HCT116 (cell line): ENCODE results near the gene CCS. TPM values are rescaled to one million over a fixed set of nuclear protein-coding genes. Genes with fewer than 3 reads are reported as not detected.

Source experiments
- ATAC-seq: fragments of 200-7000 bp; cut with Tn5 transposase; 2 replicates; pipeline ENCODE4 v1.9.1; 2020; ENCODE audit warnings: mild to moderate bottlenecking, moderate library complexity
- BruUV-seq: library from RNA; stranded (reverse); fragments of 400-500 nt; replicated peaks from 2 replicates; lab custom pipeline; 2021; lab: Mats Ljungman, UMichigan
- CTCF ChIA-PET: fragments of 300-600 bp; sonication (Branson Sonifier 250); formaldehyde crosslinking; loops from one replicate; lab custom pipeline; 2021; ENCODE audit warnings: antibody characterized with exemption; lab: Charles Lee
- POLR2A ChIA-PET: fragments of 300-600, 350-600 bp; sonication (Branson Sonifier 250); formaldehyde crosslinking; loops from one replicate; lab custom pipeline; 2021; ENCODE audit warnings: antibody characterized with exemption; lab: Charles Lee
- RAD21 ChIA-PET, 2 experiments: fragments of 300-600 bp; sonication (Branson Sonifier 250); formaldehyde crosslinking; loops; one replicate each; lab custom pipeline; 2023; ENCODE audit warnings: low total read pairs in 2 of 2; ENCODE audit not compliant: uncharacterized antibody in 2 of 2, unreplicated experiment in 2 of 2, low non-redundant PET in 1 of 2; lab: Charles Lee
- DNase-seq: peaks from one replicate; pipeline ENCODE4 v3.0.0-alpha.2; 2010; ENCODE audit warnings: low read depth, low spot score
- H2AFZ ChIP-seq: fragments of 200-600 bp; shearing (Covaris generic), sonication (generic); 2 replicates; pipeline ENCODE4 v1.6.1; 2017; ENCODE audit warnings: low read depth, mixed run types, mixed read lengths, antibody characterized with exemption, low read length; ENCODE audit not compliant: poor library complexity, severe bottlenecking
- H3K27ac ChIP-seq: 2 replicates; pipeline ENCODE4 v1.5.1; 2012; ENCODE audit warnings: low read depth, low read length
- H3K27me3 ChIP-seq: fragments of 200-600 bp; sonication (generic); 2 replicates; pipeline ENCODE4 v1.6.1; 2016; ENCODE audit warnings: mixed run types, low read length, mixed read lengths; ENCODE audit not compliant: insufficient read depth
- H3K36me3 ChIP-seq, 2 experiments: fragments of 200-500 bp in 1 of 2; fragments of 200-600 bp in 1 of 2; sonication (Bioruptor generic) in 1 of 2; sonication (generic) in 1 of 2; 2 replicates each; pipeline versions ENCODE4 v1.5.1 to v1.6.1; 2014 to 2016; ENCODE audit warnings: low read length in 2 of 2, inconsistent platforms in 1 of 2, mixed read lengths in 1 of 2, mixed run types in 1 of 2; ENCODE audit not compliant: insufficient read depth in 2 of 2, control insufficient read depth in 1 of 2
- H3K4me1 ChIP-seq, 2 experiments: fragments of 200-600 bp in 1 of 2; sonication (generic) in 1 of 2; 2 replicates each; pipeline versions ENCODE4 v1.5.1 to v1.6.1; 2012 to 2017; ENCODE audit warnings: low read length in 2 of 2, inconsistent platforms in 1 of 2, mild to moderate bottlenecking in 1 of 2, mixed read lengths in 1 of 2, mixed run types in 1 of 2, moderate library complexity in 1 of 2; ENCODE audit not compliant: insufficient read depth in 2 of 2, control insufficient read depth in 1 of 2
- H3K4me2 ChIP-seq: fragments of 200-600 bp; sonication (generic); 2 replicates; pipeline ENCODE4 v1.6.1; 2017; ENCODE audit warnings: mixed run types, low read length, mixed read lengths
- H3K4me3 ChIP-seq, 2 experiments: fragments of 200-600 bp in 1 of 2; sonication (generic) in 1 of 2; replicated peaks in 1 of 2; 2 replicates each; pipeline ENCODE4 v1.5.1; 2011 to 2016; ENCODE audit warnings: low read length in 2 of 2, control low read depth in 1 of 2, low read depth in 1 of 2, mild to moderate bottlenecking in 1 of 2, mixed read lengths in 1 of 2, mixed run types in 1 of 2
- H3K79me2 ChIP-seq: fragments of 200-600 bp; sonication (generic); 2 replicates; pipeline ENCODE4 v1.6.1; 2017; ENCODE audit warnings: mild to moderate bottlenecking, mixed run types, low read length, moderate library complexity, mixed read lengths; ENCODE audit not compliant: insufficient read depth
- H3K9ac ChIP-seq: fragments of 200-600 bp; sonication (generic); 2 replicates; pipeline ENCODE4 v1.6.1; 2016; ENCODE audit warnings: low read length, mixed read lengths
- H3K9me2 ChIP-seq: fragments of 200-600 bp; sonication (generic), shearing (Covaris generic); 2 replicates; pipeline ENCODE4 v1.6.1; 2017; ENCODE audit warnings: mixed run types, mild to moderate bottlenecking, moderate library complexity; ENCODE audit not compliant: insufficient read depth
- H3K9me3 ChIP-seq, 2 experiments: fragments of 200-500 bp in 1 of 2; fragments of 200-600 bp in 1 of 2; sonication (Bioruptor generic) in 1 of 2; sonication (generic) in 1 of 2; 2 replicates each; pipeline ENCODE4 v1.6.1; 2014 to 2017; ENCODE audit warnings: low read length in 2 of 2, mixed read lengths in 2 of 2, inconsistent platforms in 1 of 2, low read depth in 1 of 2, mild to moderate bottlenecking in 1 of 2, mixed run types in 1 of 2, moderate library complexity in 1 of 2; ENCODE audit not compliant: control insufficient read depth in 1 of 2, insufficient read depth in 1 of 2
- H4K20me1 ChIP-seq: fragments of 200-600 bp; sonication (generic), shearing (Covaris generic); 2 replicates; pipeline ENCODE4 v1.6.1; 2017; ENCODE audit warnings: mixed run types, mild to moderate bottlenecking, moderate library complexity; ENCODE audit not compliant: insufficient read depth
- ATF3 ChIP-seq: IDR thresholded peaks from 2 replicates; pipeline ENCODE4 v1.6.1; 2012
- CBX3 ChIP-seq: IDR thresholded peaks from 2 replicates; pipeline ENCODE4 v1.6.1; 2012; ENCODE audit warnings: low read depth
- CEBPB ChIP-seq: IDR thresholded peaks from 2 replicates; pipeline ENCODE4 v1.6.1; 2012; ENCODE audit warnings: low read depth
- EGR1 ChIP-seq: IDR thresholded peaks from 2 replicates; pipeline ENCODE4 v1.6.1; 2012; ENCODE audit warnings: low read depth
- ELF1 ChIP-seq: IDR thresholded peaks from 2 replicates; pipeline ENCODE4 v1.6.1; 2012; ENCODE audit warnings: low read depth, borderline replicate concordance
- EZH2 ChIP-seq: fragments of 200-600 bp; sonication (generic); IDR thresholded peaks from 2 replicates; pipeline ENCODE4 v1.6.1; 2017; ENCODE audit warnings: antibody characterized with exemption, mixed run types
- EZH2phosphoT487 ChIP-seq: fragments of 200-600 bp; IDR thresholded peaks from 2 replicates; pipeline ENCODE4 v1.6.1; 2018; ENCODE audit warnings: antibody characterized with exemption, borderline replicate concordance
- FOSL1 ChIP-seq: IDR thresholded peaks from 2 replicates; pipeline ENCODE4 v1.6.1; 2012; ENCODE audit warnings: low read depth
- JUND ChIP-seq: IDR thresholded peaks from 2 replicates; pipeline ENCODE4 v1.6.1; 2012
- POLR2A ChIP-seq: IDR thresholded peaks from 2 replicates; pipeline ENCODE4 v1.7.0; 2011; ENCODE audit warnings: borderline replicate concordance; ENCODE audit not compliant: insufficient read depth, insufficient read length; ENCODE audit errors: extremely low read depth
- POLR2AphosphoS5 ChIP-seq: IDR thresholded peaks from 2 replicates; pipeline ENCODE4 v1.6.1; 2011; ENCODE audit warnings: mild to moderate bottlenecking, low read depth, low read length, moderate library complexity
- RAD21 ChIP-seq: IDR thresholded peaks from 2 replicates; pipeline ENCODE4 v1.6.1; 2012; ENCODE audit warnings: low read depth, mild to moderate bottlenecking
- SIN3A ChIP-seq: IDR thresholded peaks from 2 replicates; pipeline ENCODE4 v1.6.1; 2012; ENCODE audit warnings: low read depth
- SP1 ChIP-seq: IDR thresholded peaks from 2 replicates; pipeline ENCODE4 v1.6.1; 2012; ENCODE audit warnings: low read depth
- SRF ChIP-seq: IDR thresholded peaks from 2 replicates; pipeline ENCODE4 v1.6.1; 2012; ENCODE audit warnings: low read depth
- YY1 ChIP-seq: IDR thresholded peaks from 2 replicates; pipeline ENCODE4 v1.6.1; 2011; ENCODE audit warnings: low read length, low read depth, moderate library complexity, mild to moderate bottlenecking; ENCODE audit not compliant: insufficient replicate concordance; ENCODE audit errors: extremely low read depth
- ZFX ChIP-seq: fragments of 450-650 bp; IDR thresholded peaks from 2 replicates; pipeline ENCODE4 v1.6.1; 2017
- ZNF274 ChIP-seq: fragments of 200-500 bp; sonication (Bioruptor generic); IDR thresholded peaks from 2 replicates; pipeline ENCODE4 v1.6.1; 2014; ENCODE audit warnings: mild to moderate bottlenecking, low read depth, low read length, inconsistent platforms
- intact Hi-C: fragments of 100-400 bp; cut with micrococcal nuclease; formaldehyde crosslinking; loops from 2 replicates; pipeline ENCODE4 v1.10.0; 2022
- total RNA-seq: library from RNA; stranded (reverse); gene quantifications from one replicate; pipeline ENCODE4 v1.2.1, GENCODE V29; 2021; ENCODE audit not compliant: unreplicated experiment
- TF ChIP-seq, protein P1 (sequence below): IDR thresholded peaks from 2 replicates; pipeline ENCODE4 v1.6.1; 2012; ENCODE audit warnings: low read depth

CCS gene
- total RNA-seq, 1 experiment from 2014 or later, result 40.6 TPM

GRCh38 chr11:66581261-66581660, 11.7 kb upstream of the CCS start:
- RAD21 ChIA-PET, result no interaction called here
- CTCF ChIA-PET, result no interaction called here

More at GRCh38 chr11:66581261-66581660, 11.7 kb upstream of the CCS start:
- Histone ChIP-seq H3K36me3 (no peaks in the 10 kb centered on the region), H3K27me3 (no peaks in the 10 kb centered on the region), H3K9ac (no peak overlapping the region), H3K9me3 (0 out of 4 replicates have a peak, but pooled peaks cover 0 to 3% of the 10 kb centered on the region in 2 experiments), H3K9me2 (no peaks in the 10 kb centered on the region), H3K79me2 (no peaks in the 10 kb centered on the region), H3K4me3 (no peak overlapping the region), H2AFZ (no peak overlapping the region), H3K27ac (no peak overlapping the region), H4K20me1 (no peaks in the 10 kb centered on the region), H3K4me1 (0 out of 4 replicates have a peak, but pooled peaks cover 0 to 3% of the 10 kb centered on the region in 2 experiments), H3K4me2 (no peak overlapping the region)
- no TSS peak for BruUV-seq
- POLR2A ChIA-PET, result no interaction called here
- intact Hi-C loops, result no loop called here
- TF ChIP-seq ZFX (no peak), EZH2phosphoT487 (no peak), CEBPB (no peak), JUND (no peak), POLR2AphosphoS5 (no peak), SIN3A (no peak), SP1 (no peak), EGR1 (no peak), ZNF274 (no peak), YY1 (no peak), RAD21 (no peak), FOSL1 (no peak), POLR2A (no peak), ELF1 (no peak), EZH2 (no peak), CBX3 (no peak), SRF (no peak), ATF3 (no peak)
- TF ChIP-seq, protein P1, sequence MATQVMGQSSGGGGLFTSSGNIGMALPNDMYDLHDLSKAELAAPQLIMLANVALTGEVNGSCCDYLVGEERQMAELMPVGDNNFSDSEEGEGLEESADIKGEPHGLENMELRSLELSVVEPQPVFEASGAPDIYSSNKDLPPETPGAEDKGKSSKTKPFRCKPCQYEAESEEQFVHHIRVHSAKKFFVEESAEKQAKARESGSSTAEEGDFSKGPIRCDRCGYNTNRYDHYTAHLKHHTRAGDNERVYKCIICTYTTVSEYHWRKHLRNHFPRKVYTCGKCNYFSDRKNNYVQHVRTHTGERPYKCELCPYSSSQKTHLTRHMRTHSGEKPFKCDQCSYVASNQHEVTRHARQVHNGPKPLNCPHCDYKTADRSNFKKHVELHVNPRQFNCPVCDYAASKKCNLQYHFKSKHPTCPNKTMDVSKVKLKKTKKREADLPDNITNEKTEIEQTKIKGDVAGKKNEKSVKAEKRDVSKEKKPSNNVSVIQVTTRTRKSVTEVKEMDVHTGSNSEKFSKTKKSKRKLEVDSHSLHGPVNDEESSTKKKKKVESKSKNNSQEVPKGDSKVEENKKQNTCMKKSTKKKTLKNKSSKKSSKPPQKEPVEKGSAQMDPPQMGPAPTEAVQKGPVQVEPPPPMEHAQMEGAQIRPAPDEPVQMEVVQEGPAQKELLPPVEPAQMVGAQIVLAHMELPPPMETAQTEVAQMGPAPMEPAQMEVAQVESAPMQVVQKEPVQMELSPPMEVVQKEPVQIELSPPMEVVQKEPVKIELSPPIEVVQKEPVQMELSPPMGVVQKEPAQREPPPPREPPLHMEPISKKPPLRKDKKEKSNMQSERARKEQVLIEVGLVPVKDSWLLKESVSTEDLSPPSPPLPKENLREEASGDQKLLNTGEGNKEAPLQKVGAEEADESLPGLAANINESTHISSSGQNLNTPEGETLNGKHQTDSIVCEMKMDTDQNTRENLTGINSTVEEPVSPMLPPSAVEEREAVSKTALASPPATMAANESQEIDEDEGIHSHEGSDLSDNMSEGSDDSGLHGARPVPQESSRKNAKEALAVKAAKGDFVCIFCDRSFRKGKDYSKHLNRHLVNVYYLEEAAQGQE, result no peak
- no peak for DNase-seq
- ATAC-seq, result no peak
